Adrenal gland (tissue), 5 donors: Measurements from ENCODE around the gene JAK2.

Source experiments
- POLR2A ChIP-seq, 2 donors: fragments of 450-650 bp; IDR thresholded peaks; one replicate each; pipeline ENCODE4 v1.6.1; 2017; ENCODE audit warnings: antibody characterized with exemption in 2 of 2, mild to moderate bottlenecking in 2 of 2, moderate library complexity in 1 of 2
- TF ChIP-seq, protein P1 (sequence below), 6 experiments: fragments of 450-650 bp in 4 of 6; fragments of 200-600 bp in 2 of 6; sonication (generic) in 1 of 6; IDR thresholded peaks; 1 replicate in 5 of 6; 2 replicates in 1 of 6; pipeline versions ENCODE4 v1.5.1 to v1.8.0; 2016 to 2021; ENCODE audit warnings: antibody characterized with exemption in 6 of 6, mild to moderate bottlenecking in 2 of 6, moderate library complexity in 1 of 6
- donor health status: DM: no; HTN: no; CAD: no.

DNA sequence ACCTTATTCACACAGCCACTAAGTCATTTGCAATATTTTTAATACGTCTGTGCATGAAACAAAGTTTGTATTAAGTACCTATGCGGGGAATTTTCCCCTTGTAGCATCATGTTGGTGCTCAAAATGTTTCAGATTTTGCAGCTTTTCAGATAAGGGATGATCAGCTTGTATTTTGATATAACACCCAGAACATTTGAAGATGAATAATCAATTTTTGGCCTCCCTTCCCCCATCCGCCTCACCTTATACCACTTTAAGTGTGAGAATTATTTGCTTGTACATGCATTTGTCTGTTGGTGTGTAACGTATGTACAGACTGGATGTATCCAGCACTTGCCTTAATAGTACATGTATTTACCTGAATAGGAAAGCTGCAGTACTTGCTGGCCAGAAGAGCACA is 1.7 kb downstream of the JAK2 start:
- no peak for TF ChIP-seq POLR2A (IDR thresholded peaks at IDR 0.05)
- TF ChIP-seq, protein P1, sequence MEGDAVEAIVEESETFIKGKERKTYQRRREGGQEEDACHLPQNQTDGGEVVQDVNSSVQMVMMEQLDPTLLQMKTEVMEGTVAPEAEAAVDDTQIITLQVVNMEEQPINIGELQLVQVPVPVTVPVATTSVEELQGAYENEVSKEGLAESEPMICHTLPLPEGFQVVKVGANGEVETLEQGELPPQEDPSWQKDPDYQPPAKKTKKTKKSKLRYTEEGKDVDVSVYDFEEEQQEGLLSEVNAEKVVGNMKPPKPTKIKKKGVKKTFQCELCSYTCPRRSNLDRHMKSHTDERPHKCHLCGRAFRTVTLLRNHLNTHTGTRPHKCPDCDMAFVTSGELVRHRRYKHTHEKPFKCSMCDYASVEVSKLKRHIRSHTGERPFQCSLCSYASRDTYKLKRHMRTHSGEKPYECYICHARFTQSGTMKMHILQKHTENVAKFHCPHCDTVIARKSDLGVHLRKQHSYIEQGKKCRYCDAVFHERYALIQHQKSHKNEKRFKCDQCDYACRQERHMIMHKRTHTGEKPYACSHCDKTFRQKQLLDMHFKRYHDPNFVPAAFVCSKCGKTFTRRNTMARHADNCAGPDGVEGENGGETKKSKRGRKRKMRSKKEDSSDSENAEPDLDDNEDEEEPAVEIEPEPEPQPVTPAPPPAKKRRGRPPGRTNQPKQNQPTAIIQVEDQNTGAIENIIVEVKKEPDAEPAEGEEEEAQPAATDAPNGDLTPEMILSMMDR (IDR thresholded peaks at IDR 0.05) = no peak
